Calu3 (cell line): ENCODE results near the gene RIBC2. TPM values are rescaled to one million over a fixed set of nuclear protein-coding genes. Genes with fewer than 3 reads are reported as not detected.

Experiments
- BruUV-seq: library from RNA; stranded (reverse); fragments of 400-500 nt; replicated peaks from 2 replicates; lab custom pipeline; 2021; lab: Mats Ljungman, UMichigan
- CTCF ChIA-PET: fragments of 300-600 bp; sonication (Branson Sonifier 250); formaldehyde crosslinking; loops from one replicate; lab custom pipeline; 2022; ENCODE audit warnings: antibody characterized with exemption; lab: Charles Lee
- DNase-seq: peaks from one replicate; pipeline ENCODE4 v3.0.0; 2022
- H3K27ac Mint-ChIP-seq: one replicate; pipeline ENCODE4 v1.8.0; 2022; ENCODE audit warnings: mixed read lengths; ENCODE audit not compliant: unreplicated experiment
- H3K27me3 Mint-ChIP-seq: one replicate; pipeline ENCODE4 v1.8.0; 2022; ENCODE audit warnings: mixed read lengths; ENCODE audit not compliant: unreplicated experiment
- H3K36me3 Mint-ChIP-seq: one replicate; pipeline ENCODE4 v1.8.0; 2022; ENCODE audit warnings: mild to moderate bottlenecking, moderate library complexity, mixed read lengths; ENCODE audit not compliant: insufficient read depth, unreplicated experiment
- H3K4me1 Mint-ChIP-seq: one replicate; pipeline ENCODE4 v1.8.0; 2022; ENCODE audit warnings: mild to moderate bottlenecking, low read depth, mixed read lengths; ENCODE audit not compliant: unreplicated experiment
- H3K4me3 Mint-ChIP-seq: one replicate; pipeline ENCODE4 v1.8.0; 2022; ENCODE audit warnings: mild to moderate bottlenecking, low read depth, moderate library complexity, mixed read lengths; ENCODE audit not compliant: unreplicated experiment
- H3K9me3 Mint-ChIP-seq: one replicate; pipeline ENCODE4 v1.8.0; 2022; ENCODE audit warnings: low read depth, mixed read lengths; ENCODE audit not compliant: unreplicated experiment
- CTCF ChIP-seq: fragments of 200-600 bp; IDR thresholded peaks from one replicate; pipeline ENCODE4 v1.8.0; 2022; ENCODE audit warnings: antibody characterized with exemption; ENCODE audit not compliant: unreplicated experiment
- intact Hi-C: fragments of 100-400 bp; cut with micrococcal nuclease; formaldehyde crosslinking; loops from one replicate; pipeline ENCODE4 v1.10.0; 2022; ENCODE audit not compliant: unreplicated experiment
- total RNA-seq: library from RNA; stranded (reverse); gene quantifications from 2 replicates; pipeline ENCODE4 v1.2.3, GENCODE V29; 2022

Gene RIBC2
- total RNA-seq, 1 experiment from 2014 or later = 4.5 TPM

- peaks cover 43% of the 10 kb centered on the region for H3K27me3 Mint-ChIP-seq
- no peak overlapping the region for H3K4me3 Mint-ChIP-seq
- no peak overlapping the region for H3K27ac Mint-ChIP-seq
- H3K36me3 Mint-ChIP-seq = no peaks in the 10 kb centered on the region
- no peaks in the 10 kb centered on the region for H3K4me1 Mint-ChIP-seq
- BruUV-seq = no TSS peak
- no peak for DNase-seq
- intact Hi-C loops = no loop called here
- TF ChIP-seq CTCF = no peak
- CTCF ChIA-PET = interaction anchor here (0.6 kb wide), 1 partner anchor 35 kb away, joined by 4 read pairs; no protein-coding TSS in a partner anchor
- no peaks in the 10 kb centered on the region for H3K9me3 Mint-ChIP-seq
These were observed 13.6 kb upstream of the RIBC2 start for GRCh38 chr22:45399712-45400445.

DNA sequence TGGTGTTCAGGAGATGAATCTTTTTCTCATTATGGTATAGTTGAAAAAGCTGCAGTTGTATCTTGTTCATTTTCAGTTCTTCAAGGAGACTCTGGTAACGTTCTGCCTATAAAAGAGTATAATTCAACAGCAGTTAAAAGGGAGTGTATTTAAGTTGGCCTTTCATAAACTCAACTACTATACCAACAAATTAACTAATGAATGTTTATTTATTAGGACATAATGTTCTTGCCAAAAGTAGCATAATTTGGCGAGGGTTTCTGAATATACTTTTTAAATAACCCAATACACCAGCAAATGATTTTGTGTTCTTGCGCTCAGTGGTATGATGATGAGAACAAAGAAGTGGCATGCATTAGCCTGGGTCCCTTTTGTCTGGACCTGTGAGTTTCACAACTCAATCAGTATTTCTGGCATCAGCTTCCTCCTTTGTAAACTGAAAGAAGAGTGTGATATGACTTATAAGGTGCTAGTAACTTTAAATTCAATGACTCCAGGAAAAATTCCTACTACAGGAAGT is 11.0 kb upstream of the RIBC2 start:
- CTCF ChIA-PET = no interaction called here
- intact Hi-C loops = no loop called here
- BruUV-seq = no TSS peak

DNA sequence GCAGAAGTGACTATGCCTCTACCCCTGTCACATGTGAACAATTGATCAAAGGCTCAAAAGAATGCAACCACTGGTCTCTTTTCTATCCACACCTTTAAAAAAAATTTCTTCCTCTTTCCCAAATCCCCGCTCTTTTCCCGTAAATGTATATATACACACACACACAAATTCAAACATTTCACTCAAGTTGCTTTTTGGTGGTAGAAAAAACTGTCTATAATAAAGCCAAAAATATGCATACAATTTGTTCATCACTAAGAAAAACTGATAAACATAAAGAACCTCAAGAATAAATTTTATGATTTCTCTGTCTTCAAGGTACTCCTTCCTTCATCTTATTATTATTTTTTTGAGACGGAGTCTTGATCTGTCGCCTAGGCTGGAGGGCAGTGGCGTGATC is 5.7 kb upstream of the RIBC2 start:
- no peak for TF ChIP-seq CTCF
- Mint-ChIP-seq H3K36me3 (no peaks in the 10 kb centered on the region), H3K4me3 (no peak overlapping the region), H3K27ac (no peak overlapping the region), H3K4me1 (no peaks in the 10 kb centered on the region), H3K27me3 (peaks cover 13% of the 10 kb centered on the region), H3K9me3 (no peaks in the 10 kb centered on the region)
- intact Hi-C loops = no loop called here
- CTCF ChIA-PET = interaction anchor here (0.6 kb wide), 1 partner anchor 126 kb away, joined by 3 read pairs; no protein-coding TSS in a partner anchor
- no TSS peak for BruUV-seq
- no peak for DNase-seq

More for the DNA sequence above, 11.0 kb upstream of the RIBC2 start:
- Mint-ChIP-seq H3K4me1 (no peaks in the 10 kb centered on the region), H3K36me3 (no peaks in the 10 kb centered on the region), H3K27ac (no peak overlapping the region), H3K4me3 (no peak overlapping the region), H3K27me3 (peaks cover 48% of the 10 kb centered on the region), H3K9me3 (no peaks in the 10 kb centered on the region)
- no peak for TF ChIP-seq CTCF
- DNase-seq = no peak

DNA sequence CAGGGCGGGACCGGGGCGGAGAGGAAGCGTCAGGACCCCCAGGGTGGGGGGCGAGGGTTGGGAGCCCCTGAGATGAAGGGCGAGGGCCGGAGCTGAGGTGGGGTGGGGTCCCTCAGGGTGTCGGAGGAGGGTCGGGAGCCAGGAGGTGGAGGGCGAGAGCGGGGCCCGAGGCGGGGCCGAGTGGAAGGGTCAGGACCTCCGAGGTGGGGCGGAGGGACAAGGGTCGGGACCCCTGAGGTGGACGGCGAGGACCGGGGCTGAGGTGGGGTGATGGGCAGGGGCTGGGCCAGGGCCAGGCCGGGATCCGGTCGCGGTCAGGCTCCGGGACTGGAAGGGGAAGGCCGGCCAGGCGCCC is 503 bp upstream of the RIBC2 start:
- no peak for TF ChIP-seq CTCF
- H3K4me1 Mint-ChIP-seq = no peaks in the 10 kb centered on the region
- H3K4me3 Mint-ChIP-seq = peak overlapping the region; percentile 71
- BruUV-seq = no TSS peak
- H3K27me3 Mint-ChIP-seq = no peaks in the 10 kb centered on the region
- CTCF ChIA-PET = no interaction called here
- DNase-seq = no peak
- H3K27ac Mint-ChIP-seq = no peak overlapping the region
- intact Hi-C loops = no loop called here
- H3K36me3 Mint-ChIP-seq = peaks cover 9% of the 10 kb centered on the region
- H3K9me3 Mint-ChIP-seq = no peaks in the 10 kb centered on the region
